Measurements from ENCODE around the gene DDX55.

GRCh38 chr12:123654129-123654701 lies 52.3 kb downstream of the DDX55 start:
- TF ChIP-seq EZH2 (IDR thresholded peaks at IDR 0.05; ENCODE audit: borderline replicate concordance), result no peak
- TF ChIP-seq CTCF (IDR thresholded peaks at IDR 0.05; ENCODE audit: poor library complexity), result no peak
- no peak for TF ChIP-seq EZH2phosphoT487 (IDR thresholded peaks at IDR 0.05; ENCODE audit: low read depth, severe bottlenecking, unreplicated experiment)
